Breast epithelium (tissue), 3 donors: ENCODE results near the gene MARVELD2.
A peak's percentile ranks its signal among the peaks of the same experiment; 100 is the strongest.

ENCODE experiments used
- CTCF ChIP-seq, 3 donors: fragments of 450-650 bp; IDR thresholded peaks; one replicate each; pipeline ENCODE4 v1.5.1; 2016 to 2017; ENCODE audit warnings: antibody characterized with exemption in 3 of 3, mild to moderate bottlenecking in 3 of 3, moderate library complexity in 3 of 3
- POLR2A ChIP-seq: fragments of 450-650 bp; IDR thresholded peaks from one replicate; pipeline ENCODE4 v1.6.1; 2016; ENCODE audit warnings: antibody characterized with exemption, mild to moderate bottlenecking, moderate library complexity
- POLR2AphosphoS5 ChIP-seq, 3 donors: sonication (generic); formaldehyde crosslinking; IDR thresholded peaks; one replicate each; pipeline ENCODE4 v1.6.1; 2017; ENCODE audit warnings: antibody characterized with exemption in 3 of 3

GRCh38 chr5:69414885-69415583 is at the start of gene MARVELD2:
- TF ChIP-seq CTCF (IDR thresholded peaks at IDR 0.05), result peak in 2 of 3 donors; percentile 39 to 63
- TF ChIP-seq POLR2AphosphoS5 (IDR thresholded peaks at IDR 0.05), result peak in 1 of 3 donors; percentile 70
- no peak for TF ChIP-seq POLR2A
